Duodenal mucosa (tissue), 2 donors: ENCODE results near the gene PRRT1.

Experiments used
- H3K27ac ChIP-seq: one replicate; pipeline ENCODE4 v1.7.0; 2013; ENCODE audit warnings: low read depth, low read length
- H3K27me3 ChIP-seq, 2 donors: one replicate each; pipeline ENCODE4 v1.7.0; 2013; ENCODE audit warnings: low read length in 2 of 2, control low read depth in 1 of 2; ENCODE audit not compliant: insufficient read depth in 2 of 2, control insufficient read depth in 1 of 2
- H3K36me3 ChIP-seq, 2 donors: one replicate each; pipeline ENCODE4 v1.7.0; 2013; ENCODE audit warnings: low read length in 2 of 2, control low read depth in 1 of 2; ENCODE audit not compliant: insufficient read depth in 2 of 2, control insufficient read depth in 1 of 2
- H3K4me1 ChIP-seq, 2 donors: one replicate each; pipeline ENCODE4 v1.7.0; 2013; ENCODE audit warnings: low read length in 2 of 2, control low read depth in 1 of 2; ENCODE audit not compliant: insufficient read depth in 2 of 2, control insufficient read depth in 1 of 2
- H3K4me3 ChIP-seq, 2 donors: one replicate each; pipeline ENCODE4 v1.7.0; 2013; ENCODE audit warnings: low read length in 2 of 2, low read depth in 1 of 2
- H3K9ac ChIP-seq, 2 donors: one replicate each; pipeline ENCODE4 v1.7.0; 2013; ENCODE audit warnings: low read length in 2 of 2, low read depth in 1 of 2
- H3K9me3 ChIP-seq, 2 donors: one replicate each; pipeline ENCODE4 v1.7.0; 2013; ENCODE audit warnings: low read length in 2 of 2, control low read depth in 1 of 2; ENCODE audit not compliant: control insufficient read depth in 1 of 2

PRRT1 gene

GRCh38 chr6:32181148-32181702 is 29.5 kb upstream of the PRRT1 start:
- Histone ChIP-seq H3K9ac (no peak overlapping the region), H3K27ac (no peak overlapping the region), H3K4me1 (peaks cover 29 to 36% of the 10 kb centered on the region in 2 donors), H3K4me3 (no peak overlapping the region), H3K9me3 (no peaks in the 10 kb centered on the region), H3K27me3 (no peaks in the 10 kb centered on the region), H3K36me3 (peaks cover 11 to 29% of the 10 kb centered on the region in 2 donors)

GRCh38 chr6:32179766-32180405 is 28.1 kb upstream of the PRRT1 start:
- Histone ChIP-seq H3K9ac (peak overlapping the region; percentile 81 to 95), H3K4me3 (peak overlapping the region; percentile 85 to 98), H3K4me1 (peaks cover 35 to 45% of the 10 kb centered on the region in 2 donors)

GRCh38 chr6:32178547-32179440 is 27.1 kb upstream of the PRRT1 start:
- no peaks in the 10 kb centered on the region for H3K27me3 ChIP-seq
- peak overlapping the region; percentile 85 to 98 for H3K4me3 ChIP-seq
- H3K36me3 ChIP-seq = peaks cover 8 to 29% of the 10 kb centered on the region in 2 donors
- H3K4me1 ChIP-seq = peaks cover 43 to 53% of the 10 kb centered on the region in 2 donors
- peak overlapping the region; percentile 94 for H3K27ac ChIP-seq
- H3K9me3 ChIP-seq = no peaks in the 10 kb centered on the region
- H3K9ac ChIP-seq = peak overlapping the region; percentile 81 to 95

More at GRCh38 chr6:32179766-32180405, 28.1 kb upstream of the PRRT1 start:
- Histone ChIP-seq H3K36me3 (peaks cover 11 to 29% of the 10 kb centered on the region in 2 donors), H3K9me3 (no peaks in the 10 kb centered on the region), H3K27me3 (no peaks in the 10 kb centered on the region), H3K27ac (no peak overlapping the region)

- peak within 1 kb of the TSS; percentile 84 to 95 for H3K9ac ChIP-seq
- peak within 1 kb of the TSS; percentile 94 for H3K27ac ChIP-seq
- no peaks in the 10 kb centered on the region for H3K9me3 ChIP-seq
- H3K27me3 ChIP-seq = no peaks in the 10 kb centered on the region
- H3K36me3 ChIP-seq = peaks cover 8 to 21% of the 10 kb centered on the region in 2 donors
- H3K4me1 ChIP-seq = peaks cover 47 to 57% of the 10 kb centered on the region in 2 donors
- peak within 1 kb of the TSS; percentile 85 to 98 for H3K4me3 ChIP-seq
Observed at GRCh38 chr6:32177788-32178546, 26.2 kb upstream of the PRRT1 start, which contains the start of gene RNF5. Gene RNF5 (plus strand): TSS chr6:32178405. CDS start chr6:32178512, 107 bp downstream.

- peak overlapping the region; percentile 94 for H3K27ac ChIP-seq
- peaks cover 8 to 14% of the 10 kb centered on the region in 2 donors for H3K36me3 ChIP-seq
- no peaks in the 10 kb centered on the region for H3K27me3 ChIP-seq
- H3K9me3 ChIP-seq = no peaks in the 10 kb centered on the region
- peak overlapping the region; percentile 78 to 85 for H3K4me3 ChIP-seq
- peaks cover 51 to 59% of the 10 kb centered on the region in 2 donors for H3K4me1 ChIP-seq
- peak overlapping the region; percentile 80 to 84 for H3K9ac ChIP-seq
Observed at GRCh38 chr6:32177183-32177787, 25.5 kb upstream of the PRRT1 start.

GRCh38 chr6:32176476-32177182 is 24.9 kb upstream of the PRRT1 start:
- Histone ChIP-seq H3K9ac (peak overlapping the region; percentile 80 to 84), H3K9me3 (no peaks in the 10 kb centered on the region), H3K36me3 (peaks cover 8 to 13% of the 10 kb centered on the region in 2 donors), H3K4me1 (peaks cover 51 to 55% of the 10 kb centered on the region in 2 donors), H3K4me3 (peak overlapping the region; percentile 78 to 85), H3K27me3 (no peaks in the 10 kb centered on the region), H3K27ac (peak overlapping the region; percentile 94)

GRCh38 chr6:32175711-32176475 is 24.2 kb upstream of the PRRT1 start, which contains the start of gene AGPAT1:
Gene AGPAT1 (minus strand): TSS chr6:32176084. CDS start chr6:32171496, 4,588 bp downstream.
- peaks cover 3 to 14% of the 10 kb centered on the region in 2 donors for H3K36me3 ChIP-seq
- peak within 1 kb of the TSS; percentile 94 for H3K27ac ChIP-seq
- no peaks in the 10 kb centered on the region for H3K9me3 ChIP-seq
- H3K27me3 ChIP-seq = no peaks in the 10 kb centered on the region
- H3K4me3 ChIP-seq = peak within 1 kb of the TSS; percentile 85 to 91
- peak within 1 kb of the TSS; percentile 84 to 98 for H3K9ac ChIP-seq
- H3K4me1 ChIP-seq = peaks cover 46 to 51% of the 10 kb centered on the region in 2 donors

- peak overlapping the region; percentile 85 to 91 for H3K4me3 ChIP-seq
- no peaks in the 10 kb centered on the region for H3K27me3 ChIP-seq
- peaks cover 7 to 17% of the 10 kb centered on the region in 2 donors for H3K36me3 ChIP-seq
- peaks cover 46 to 51% of the 10 kb centered on the region in 2 donors for H3K4me1 ChIP-seq
- H3K27ac ChIP-seq = no peak overlapping the region
- no peaks in the 10 kb centered on the region for H3K9me3 ChIP-seq
- H3K9ac ChIP-seq = peak overlapping the region; percentile 84 to 98
Observed at GRCh38 chr6:32175322-32175710, 23.6 kb upstream of the PRRT1 start.
